B cell (primary cell): ENCODE results near the gene STAG1. TPM values are rescaled to one million over a fixed set of nuclear protein-coding genes. Genes with fewer than 3 reads are reported as not detected.

ENCODE experiments used
- ATAC-seq: fragments of 200-7000 bp; cut with Tn5 transposase; one replicate; pipeline ENCODE4 v1.10.0; 2021; ENCODE audit warnings: low read depth, mild to moderate bottlenecking, moderate number of reproducible peaks, moderate library complexity
- CTCF ChIA-PET: fragments of 350-600 bp; sonication (Branson Sonifier 250); formaldehyde crosslinking; loops from one replicate; lab custom pipeline; 2021; ENCODE audit warnings: antibody characterized with exemption, inconsistent platforms; lab: Charles Lee
- POLR2A ChIA-PET: fragments of 350-600 bp; sonication (Branson Sonifier 250); formaldehyde crosslinking; loops from one replicate; lab custom pipeline; 2021; ENCODE audit warnings: antibody characterized with exemption; lab: Charles Lee
- DNase-seq: peaks from one replicate; pipeline ENCODE4 v3.0.0; 2013
- H2AFZ ChIP-seq: 2 replicates; pipeline ENCODE4 v1.6.1; 2012; ENCODE audit warnings: mild to moderate bottlenecking, low read depth, low read length; ENCODE audit not compliant: insufficient read depth, poor library complexity, severe bottlenecking
- H3K27ac ChIP-seq, 2 donors: 1 replicate in 1 of 2; 2 replicates in 1 of 2; pipeline ENCODE4 v1.5.1; 2012 to 2013; ENCODE audit warnings: low read length in 2 of 2, mild to moderate bottlenecking in 2 of 2, moderate library complexity in 1 of 2
- H3K27me3 ChIP-seq, 4 experiments: fragments of 200-600 bp in 1 of 4; sonication (generic) in 1 of 4; replicated peaks in 1 of 4; 1 replicate in 2 of 4; 2 replicates in 2 of 4; pipeline versions ENCODE4 v1.6.1 to v1.7.0; 2013 to 2016; ENCODE audit warnings: low read length in 3 of 4, mild to moderate bottlenecking in 2 of 4, mixed read lengths in 1 of 4, moderate library complexity in 1 of 4; ENCODE audit not compliant: insufficient read depth in 4 of 4, control insufficient read depth in 3 of 4; ENCODE audit errors: control extremely low read depth in 1 of 4
- H3K36me3 ChIP-seq, 2 experiments: replicated peaks in 1 of 2; 1 replicate in 1 of 2; 2 replicates in 1 of 2; pipeline versions ENCODE4 v1.6.1 to v1.7.1; 2013; ENCODE audit warnings: low read length in 1 of 2; ENCODE audit not compliant: insufficient read depth in 2 of 2, control insufficient read depth in 1 of 2; ENCODE audit errors: control extremely low read depth in 1 of 2, extremely low read depth in 1 of 2
- H3K4me1 ChIP-seq, 2 donors: fragments of 200-600 bp in 1 of 2; sonication (generic) in 1 of 2; 1 replicate in 1 of 2; 2 replicates in 1 of 2; pipeline versions ENCODE4 v1.5.1 to v1.6.1; 2013 to 2017; ENCODE audit warnings: low read length in 2 of 2; ENCODE audit not compliant: control insufficient read depth in 2 of 2, insufficient read depth in 2 of 2
- H3K4me2 ChIP-seq: replicated peaks from 2 replicates; pipeline ENCODE3; 2012; ENCODE audit warnings: mild to moderate bottlenecking, low read depth, low read length; ENCODE audit not compliant: poor library complexity, severe bottlenecking
- H3K4me3 ChIP-seq, 5 experiments: fragments of 200-600 bp in 1 of 5; sonication (generic) in 1 of 5; 1 replicate in 3 of 5; 2 replicates in 2 of 5; pipeline versions ENCODE4 v1.5.1 to v1.7.0; 2011 to 2016; ENCODE audit warnings: low read length in 4 of 5, mild to moderate bottlenecking in 4 of 5, low read depth in 2 of 5, control low read depth in 1 of 5, moderate library complexity in 1 of 5; ENCODE audit not compliant: insufficient read depth in 1 of 5; ENCODE audit errors: control extremely low read depth in 1 of 5, extremely low read depth in 1 of 5
- H3K79me2 ChIP-seq: fragments of 200-600 bp; sonication (generic); one replicate; pipeline ENCODE4 v1.6.0; 2016; ENCODE audit warnings: low read length; ENCODE audit not compliant: control insufficient read depth, insufficient read depth
- H3K9ac ChIP-seq: fragments of 200-600 bp; sonication (generic); 2 replicates; pipeline ENCODE4 v1.6.1; 2017; ENCODE audit warnings: mild to moderate bottlenecking, low read length, moderate library complexity
- H3K9me3 ChIP-seq, 3 donors: one replicate each; pipeline versions ENCODE4 v1.6.1 to v1.7.1; 2013; ENCODE audit warnings: low read length in 2 of 3; ENCODE audit not compliant: control insufficient read depth in 2 of 3, insufficient read depth in 1 of 3; ENCODE audit errors: control extremely low read depth in 1 of 3
- H4K20me1 ChIP-seq: 2 replicates; pipeline ENCODE4 v1.6.0; 2012; ENCODE audit warnings: mild to moderate bottlenecking, low read length; ENCODE audit not compliant: insufficient read depth, control insufficient read depth, poor library complexity, severe bottlenecking
- H3K27ac Mint-ChIP-seq: one replicate; pipeline ENCODE4 v1.8.0; 2021; ENCODE audit warnings: mixed read lengths
- H3K27me3 Mint-ChIP-seq: one replicate; pipeline ENCODE4 v1.8.0; 2021; ENCODE audit warnings: mixed read lengths
- H3K4me1 Mint-ChIP-seq: one replicate; pipeline ENCODE4 v1.8.0; 2021; ENCODE audit warnings: mixed read lengths
- H3K4me3 Mint-ChIP-seq: one replicate; pipeline ENCODE4 v1.8.0; 2021; ENCODE audit warnings: mixed read lengths
- H3K9me3 Mint-ChIP-seq: one replicate; pipeline ENCODE4 v1.8.0; 2022; ENCODE audit warnings: mixed read lengths; ENCODE audit not compliant: insufficient read depth
- CTCF ChIP-seq: fragments of 200-600 bp; IDR thresholded peaks from one replicate; pipeline ENCODE4 v1.8.0; 2022; ENCODE audit warnings: antibody characterized with exemption, mild to moderate bottlenecking
- EZH2 ChIP-seq: IDR thresholded peaks from 2 replicates; pipeline ENCODE4 v1.6.1; 2012; ENCODE audit warnings: borderline replicate concordance, low read depth, mild to moderate bottlenecking, moderate library complexity, low read length; ENCODE audit not compliant: insufficient read depth, poor library complexity, severe bottlenecking
- WGBS: methylation state at CpG from one replicate; pipeline ENCODE4 v1.1.5; 2013; ENCODE audit warnings: missing lambda C conversion rate; ENCODE audit not compliant: insufficient coverage; 5-methylcytosine and 5-hydroxymethylcytosine counted together
- intact Hi-C: fragments of 100-400 bp; cut with micrococcal nuclease; formaldehyde crosslinking; loops from one replicate; pipeline ENCODE4 v1.10.0; 2022
- polyA plus RNA-seq: library from polyadenylated mRNA; depleted of rRNA; stranded (reverse); fragments of >200 nt; gene quantifications from 2 replicates; pipeline ENCODE4 v1.2.3, GENCODE V29; 2012
- total RNA-seq, 2 donors: library from RNA; stranded (reverse); fragments of 120-200 nt in 1 of 2; gene quantifications; 1 replicate in 1 of 2; 2 replicates in 1 of 2; pipeline versions ENCODE4 v1.2.3 to v1.2.4, GENCODE V29; 2013 to 2022

The STAG1 gene
- total and polyA plus RNA-seq, 2 donors (not counting 1 experiment from before 2014, with no cell fraction given), result 9.2 to 77.0 TPM

GRCh38 chr3:136604961-136605360 is 147.2 kb downstream of the STAG1 start:
- H3K4me3 Mint-ChIP-seq, result no peak overlapping the region
- no peak for DNase-seq
- Histone ChIP-seq H3K27ac (no peak overlapping the region), H3K9ac (no peak overlapping the region), H4K20me1 (peaks cover 2% of the 10 kb centered on the region), H2AFZ (no peak overlapping the region), H3K4me2 (no peak overlapping the region), H3K9me3 (no peaks in the 10 kb centered on the region), H3K4me3 (no peak overlapping the region), H3K27me3 (no peaks in the 10 kb centered on the region), H3K79me2 (peaks cover 4% of the 10 kb centered on the region), H3K4me1 (no peaks in the 10 kb centered on the region), H3K36me3 (peaks cover 2 to 11% of the 10 kb centered on the region in 2 experiments)
- WGBS, result no CpG with 5 or more reads among the region's 1 CpG
- H3K4me1 Mint-ChIP-seq, result peaks cover 6% of the 10 kb centered on the region
- no peak for ATAC-seq
- ChIA-PET POLR2A (no interaction called here), CTCF (no interaction called here)
- H3K9me3 Mint-ChIP-seq, result no peaks in the 10 kb centered on the region
- TF ChIP-seq CTCF (no peak), EZH2 (no peak)
- no peaks in the 10 kb centered on the region for H3K27me3 Mint-ChIP-seq
- intact Hi-C loops, result no loop called here
- no peak overlapping the region for H3K27ac Mint-ChIP-seq

- WGBS, result no CpG with 5 or more reads among the region's 2 CpGs
- Histone ChIP-seq H3K4me1 (no peaks in the 10 kb centered on the region), H3K27ac (no peak overlapping the region), H3K27me3 (no peaks in the 10 kb centered on the region), H3K9me3 (no peaks in the 10 kb centered on the region), H3K36me3 (peaks cover 3 to 17% of the 10 kb centered on the region in 2 experiments), H3K9ac (no peak overlapping the region), H2AFZ (no peak overlapping the region), H3K4me2 (no peak overlapping the region), H4K20me1 (peaks cover 8% of the 10 kb centered on the region), H3K4me3 (no peak overlapping the region), H3K79me2 (peaks cover 9% of the 10 kb centered on the region)
- no peak overlapping the region for H3K27ac Mint-ChIP-seq
- POLR2A ChIA-PET, result no interaction called here
- H3K4me1 Mint-ChIP-seq, result peaks cover 9% of the 10 kb centered on the region
- no peak overlapping the region for H3K4me3 Mint-ChIP-seq
- ATAC-seq (no peak), DNase-seq (no peak)
- TF ChIP-seq CTCF, result no peak
- no peak for TF ChIP-seq EZH2
- H3K9me3 Mint-ChIP-seq, result no peaks in the 10 kb centered on the region
- no peaks in the 10 kb centered on the region for H3K27me3 Mint-ChIP-seq
- intact Hi-C loops, result no loop called here
- CTCF ChIA-PET, result no interaction called here
Observed at GRCh38 chr3:136602818-136603217, 149.4 kb downstream of the STAG1 start.
